Neural progenitor cell (in vitro differentiated cells): ENCODE measurements around the gene MRAP.

Experiments used
- EZH2phosphoT487 ChIP-seq: fragments of 200-600 bp; sonication (generic); IDR thresholded peaks from 2 replicates; pipeline ENCODE4 v1.6.1; 2017; ENCODE audit warnings: antibody characterized with exemption
- TF ChIP-seq, protein P1 (sequence below): fragments of 200-600 bp; sonication (generic); IDR thresholded peaks from 2 replicates; pipeline ENCODE4 v1.5.1; 2017; ENCODE audit warnings: antibody characterized with exemption, mild to moderate bottlenecking

DNA sequence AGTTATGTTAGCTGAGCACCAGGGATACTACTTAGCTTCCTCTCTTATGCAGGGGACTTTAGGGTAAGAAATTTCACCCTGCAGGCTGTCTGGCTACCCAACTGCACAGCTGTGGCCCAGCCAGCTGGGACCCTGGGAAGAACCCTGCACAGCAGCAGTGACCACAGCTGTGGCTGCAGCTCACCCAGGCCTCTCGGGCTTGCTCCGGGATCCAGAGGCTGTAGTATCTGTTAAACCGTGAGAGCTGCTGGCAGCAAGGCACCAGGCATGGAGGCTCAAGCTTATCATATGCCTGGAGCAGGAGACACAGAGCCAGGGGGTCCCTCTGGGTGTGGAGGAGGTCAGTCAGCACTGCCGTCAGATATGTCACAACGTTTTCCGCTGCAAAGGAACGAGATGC lies 53.9 kb downstream of the MRAP start:
- TF ChIP-seq, protein P1, sequence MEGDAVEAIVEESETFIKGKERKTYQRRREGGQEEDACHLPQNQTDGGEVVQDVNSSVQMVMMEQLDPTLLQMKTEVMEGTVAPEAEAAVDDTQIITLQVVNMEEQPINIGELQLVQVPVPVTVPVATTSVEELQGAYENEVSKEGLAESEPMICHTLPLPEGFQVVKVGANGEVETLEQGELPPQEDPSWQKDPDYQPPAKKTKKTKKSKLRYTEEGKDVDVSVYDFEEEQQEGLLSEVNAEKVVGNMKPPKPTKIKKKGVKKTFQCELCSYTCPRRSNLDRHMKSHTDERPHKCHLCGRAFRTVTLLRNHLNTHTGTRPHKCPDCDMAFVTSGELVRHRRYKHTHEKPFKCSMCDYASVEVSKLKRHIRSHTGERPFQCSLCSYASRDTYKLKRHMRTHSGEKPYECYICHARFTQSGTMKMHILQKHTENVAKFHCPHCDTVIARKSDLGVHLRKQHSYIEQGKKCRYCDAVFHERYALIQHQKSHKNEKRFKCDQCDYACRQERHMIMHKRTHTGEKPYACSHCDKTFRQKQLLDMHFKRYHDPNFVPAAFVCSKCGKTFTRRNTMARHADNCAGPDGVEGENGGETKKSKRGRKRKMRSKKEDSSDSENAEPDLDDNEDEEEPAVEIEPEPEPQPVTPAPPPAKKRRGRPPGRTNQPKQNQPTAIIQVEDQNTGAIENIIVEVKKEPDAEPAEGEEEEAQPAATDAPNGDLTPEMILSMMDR, result no peak
- TF ChIP-seq EZH2phosphoT487, result no peak
